ENCODE data around the gene PARD6G.
"Not testable (repeated sequence)": the region's sequence is repeated elsewhere in the genome, so short reads cannot be mapped to it uniquely, and the experiment has no call there.

The PARD6G gene

GRCh38 chr18:80247393-80247841, at the start of gene PARD6G:
Gene PARD6G, minus strand, starts transcription at chr18:80247514. Its CDS starts 166 bp downstream, at chr18:80247348.
- DNase-seq (ENCODE audit: low read depth): peak; percentile 35

DNA sequence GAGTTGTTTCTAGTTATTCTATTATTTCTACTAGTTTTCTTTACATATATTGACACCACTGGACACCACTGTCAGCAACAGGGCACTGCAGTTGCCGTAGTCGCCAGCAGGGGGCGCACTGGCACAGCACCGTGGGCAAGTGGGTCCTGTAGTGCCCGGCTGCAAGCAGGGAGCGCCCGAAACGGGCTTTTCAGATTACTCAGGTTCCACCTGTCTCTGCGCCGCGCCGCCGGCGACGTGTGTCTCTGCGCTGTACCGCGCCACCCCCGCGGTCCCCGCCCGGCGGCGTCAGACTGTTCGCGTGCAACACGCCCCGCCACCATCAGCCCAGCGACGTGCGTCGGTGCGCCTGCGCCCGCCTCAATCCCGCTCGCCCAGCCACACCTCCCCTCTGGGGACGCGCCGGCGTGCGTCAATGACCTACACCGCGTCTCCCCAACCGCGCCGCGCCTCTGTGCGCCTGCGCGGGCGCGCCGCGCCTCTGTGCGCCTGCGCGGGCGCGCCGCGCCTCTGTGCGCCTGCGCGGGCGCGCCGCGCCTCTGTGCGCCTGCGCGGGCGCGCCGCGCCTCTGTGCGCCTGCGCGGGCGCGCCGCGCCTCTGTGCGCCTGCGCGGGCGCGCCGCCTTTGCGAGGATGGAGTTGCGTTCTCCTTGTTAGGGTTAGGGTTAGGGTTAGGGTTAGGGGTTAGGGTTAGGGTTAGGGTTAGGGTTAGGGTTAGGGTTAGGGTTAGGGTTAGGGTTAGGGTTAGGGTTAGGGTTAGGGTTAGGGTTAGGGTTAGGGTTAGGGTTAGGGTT, 15.1 kb upstream of the PARD6G start:
- DNase-seq (ENCODE audit: low read depth): not testable (repeated sequence)

DNA sequence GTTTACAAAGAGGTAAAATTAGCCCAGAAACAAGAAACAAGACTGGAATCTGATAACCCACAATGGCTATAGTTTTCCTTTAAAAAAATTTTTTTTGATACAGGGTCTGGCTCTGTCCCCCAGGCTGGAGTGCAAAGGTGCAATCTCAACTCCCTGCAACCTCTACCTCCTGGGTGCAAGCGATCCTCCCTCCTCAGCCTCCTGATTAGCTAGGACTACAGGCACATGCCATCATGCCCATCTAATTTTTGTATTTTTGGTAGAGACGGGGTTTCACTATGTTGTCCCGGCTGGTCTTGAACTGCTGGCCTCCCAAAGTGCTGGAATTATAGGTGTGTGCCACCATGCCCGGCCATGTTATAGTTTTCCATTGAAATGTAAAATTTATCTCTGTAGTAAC, 12.3 kb upstream of the PARD6G start:
- no peak for DNase-seq (ENCODE audit: low read depth)

DNA sequence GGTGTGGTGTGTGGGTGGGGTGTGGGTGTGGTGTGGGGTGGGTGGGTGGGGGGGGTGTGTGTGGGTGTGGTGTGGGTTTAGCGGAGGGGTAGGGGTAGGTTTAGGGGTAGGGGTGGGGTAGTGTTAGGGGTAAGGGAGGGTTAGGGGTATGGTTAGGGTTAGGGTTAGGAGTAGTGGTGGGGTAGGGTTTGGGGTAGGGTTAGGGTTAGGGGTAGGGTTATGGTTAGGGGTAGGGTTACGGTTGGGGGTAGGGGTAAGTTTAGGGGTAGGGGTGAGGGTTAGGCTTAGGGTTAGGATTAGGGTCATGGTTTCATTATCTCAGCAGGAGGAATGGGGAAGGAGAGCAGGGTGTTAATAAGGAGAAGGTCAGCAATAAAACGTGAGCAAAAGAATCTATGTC, 11.3 kb upstream of the PARD6G start:
- DNase-seq (ENCODE audit: low read depth): no peak

DNA sequence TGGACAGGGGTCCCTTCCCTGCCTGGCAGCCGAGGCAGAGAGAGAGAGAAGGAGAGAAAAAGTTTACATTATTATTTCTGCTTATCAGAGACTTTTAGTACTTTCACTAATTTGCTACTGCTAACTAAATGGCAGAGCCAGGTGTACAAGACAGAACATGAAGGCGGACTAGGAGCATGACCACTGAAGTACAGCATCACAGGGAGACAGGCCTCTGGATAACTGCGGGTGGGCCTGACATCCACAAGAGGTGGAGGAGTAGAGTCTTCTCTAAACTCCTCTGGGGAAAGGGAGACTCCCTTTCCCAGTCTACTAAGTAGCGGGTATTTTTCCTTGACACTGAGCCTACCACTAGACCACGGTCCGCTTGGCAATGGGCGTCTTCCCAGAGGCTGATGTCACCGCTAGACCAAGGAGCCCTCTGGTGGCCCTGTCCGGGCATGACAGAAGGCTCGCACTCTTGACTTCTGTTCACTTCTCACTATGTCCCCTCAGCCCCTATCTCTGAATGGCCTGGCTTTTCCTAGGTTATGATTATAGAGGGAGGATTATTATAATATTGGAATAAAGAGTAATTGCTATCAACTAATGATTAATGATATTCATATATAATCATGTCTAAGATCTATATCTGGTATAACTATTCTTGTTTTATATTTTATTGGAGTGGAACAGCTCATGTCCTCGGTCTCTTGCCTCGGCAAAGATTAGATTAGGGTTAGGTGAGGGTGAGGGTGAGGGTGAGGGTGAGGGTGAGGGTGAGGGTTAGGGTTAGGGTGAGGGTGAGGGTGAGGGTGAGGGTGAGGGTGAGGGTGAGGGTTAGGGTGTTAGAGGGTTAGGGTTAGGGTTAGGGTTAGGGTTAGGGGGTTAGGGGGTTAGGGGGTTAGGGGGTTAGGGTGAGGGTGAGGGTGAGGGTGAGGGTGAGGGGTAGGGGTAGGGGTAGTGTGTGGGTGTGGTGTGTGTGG, 10.5 kb upstream of the PARD6G start:
- DNase-seq (ENCODE audit: low read depth): peak; percentile 18

GRCh38 chr18:80254971-80255500, 7.7 kb upstream of the PARD6G start:
- DNase-seq (ENCODE audit: low read depth): no peak

- DNase-seq (ENCODE audit: low read depth): no peak
These were observed 6.7 kb upstream of the PARD6G start for GRCh38 chr18:80253871-80254492.

DNA sequence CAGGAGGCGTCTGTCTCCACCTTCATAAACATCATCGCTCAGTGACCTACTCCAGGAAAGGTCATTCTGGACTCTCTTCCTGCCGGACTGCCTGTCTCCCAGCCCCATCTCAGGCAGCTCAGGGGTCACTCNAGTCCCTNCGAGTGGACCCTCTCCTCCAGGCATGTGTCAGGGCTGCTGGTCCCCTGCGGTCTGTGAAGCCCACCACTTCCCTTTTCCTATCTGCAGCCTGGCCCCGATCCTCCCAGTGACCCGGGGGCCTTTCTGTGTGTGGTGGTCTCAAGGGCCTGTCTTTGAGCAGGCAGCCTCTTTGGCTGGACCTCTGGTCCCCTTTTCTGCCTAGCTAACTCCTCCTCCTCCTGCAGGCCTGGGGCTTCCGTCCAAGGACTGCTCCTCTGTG, 5.9 kb upstream of the PARD6G start:
- no peak for DNase-seq (ENCODE audit: low read depth)

DNA sequence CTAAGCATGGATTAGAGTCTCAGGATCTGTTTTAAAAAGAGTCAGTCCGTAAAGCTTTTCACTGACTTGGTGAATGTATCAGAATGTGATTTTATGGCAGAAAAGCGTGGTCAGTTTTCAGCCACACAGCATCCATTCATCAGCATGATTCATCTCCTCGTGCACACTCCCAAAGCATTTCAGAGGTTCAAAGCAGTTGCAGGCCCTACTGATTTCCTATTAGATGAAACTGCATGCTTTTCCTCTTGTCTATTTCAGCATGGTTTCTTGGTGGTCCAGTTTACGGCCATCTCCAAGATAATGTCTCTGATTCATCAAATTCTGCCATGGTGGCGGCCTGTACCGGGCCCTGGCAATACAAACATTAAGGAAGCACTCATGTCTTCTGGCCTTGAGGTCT, 4.8 kb upstream of the PARD6G start:
- DNase-seq (ENCODE audit: low read depth): peak; percentile 29

DNA sequence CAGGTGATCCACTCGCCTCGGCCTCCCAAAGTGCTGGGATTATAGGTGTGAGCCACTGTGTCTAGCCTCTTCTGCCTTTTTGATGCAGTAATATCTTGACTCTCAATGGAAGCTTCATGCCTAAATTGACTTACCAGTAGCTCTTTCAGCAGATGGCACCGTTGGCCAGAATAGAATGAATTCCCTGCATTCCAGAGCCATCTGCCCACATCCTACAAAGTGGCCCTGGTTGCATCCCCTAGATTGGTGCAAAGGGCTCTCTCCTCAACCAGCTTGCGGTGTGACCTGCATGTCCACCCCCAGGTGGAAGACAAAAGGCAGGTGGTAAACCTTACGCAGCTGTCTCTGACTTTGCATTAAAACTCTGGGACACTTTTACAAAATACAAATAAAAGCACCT, 4.4 kb upstream of the PARD6G start:
- no peak for DNase-seq (ENCODE audit: low read depth)

- no peak for DNase-seq (ENCODE audit: low read depth)
These were observed 3.5 kb upstream of the PARD6G start for GRCh38 chr18:80250740-80251364.

DNA sequence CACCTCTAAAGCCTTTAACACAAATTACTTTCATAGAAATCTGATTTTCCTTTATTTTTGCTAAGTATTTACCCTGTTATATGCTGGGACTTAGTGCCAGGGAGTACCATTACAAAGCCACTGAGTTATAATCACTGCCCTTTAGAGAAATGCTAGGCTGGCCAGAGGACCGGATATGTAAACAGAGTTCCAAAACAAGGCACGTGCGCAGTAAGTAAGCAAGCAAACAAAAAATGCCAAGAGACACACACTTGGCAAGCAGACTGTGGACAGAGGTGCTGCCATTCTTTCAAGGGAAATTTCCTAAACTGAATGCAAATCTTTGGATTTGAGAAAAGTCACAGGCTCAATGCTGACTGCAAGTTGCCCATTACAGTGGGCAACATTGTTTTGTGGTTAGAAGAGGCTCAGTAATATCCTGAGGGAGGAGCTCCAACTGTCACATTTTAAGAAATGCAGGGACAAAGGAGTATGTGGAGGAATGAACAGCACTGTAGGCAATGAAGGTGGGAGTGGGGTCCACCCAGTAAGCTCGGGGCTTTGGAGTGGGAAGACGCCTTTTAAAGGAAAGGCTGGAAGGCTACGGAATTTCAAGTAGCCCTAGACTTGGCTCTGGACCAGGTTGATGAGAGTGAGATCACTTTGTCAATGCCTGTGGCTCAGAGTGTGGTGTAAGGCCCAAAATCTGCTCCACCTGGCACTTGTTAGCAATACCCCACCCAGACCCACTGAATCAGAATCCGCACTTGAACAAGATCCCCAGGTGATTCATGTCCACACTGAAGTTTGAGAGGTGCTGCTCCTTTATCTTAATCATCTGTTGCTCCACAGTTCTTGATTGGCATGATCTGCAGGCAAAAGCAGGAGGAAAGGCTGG, 2.1 kb upstream of the PARD6G start:
- no peak for DNase-seq (ENCODE audit: low read depth)

- DNase-seq (ENCODE audit: low read depth): no peak
These were observed 595 bp downstream of the PARD6G start for GRCh38 chr18:80246445-80247392.

DNA sequence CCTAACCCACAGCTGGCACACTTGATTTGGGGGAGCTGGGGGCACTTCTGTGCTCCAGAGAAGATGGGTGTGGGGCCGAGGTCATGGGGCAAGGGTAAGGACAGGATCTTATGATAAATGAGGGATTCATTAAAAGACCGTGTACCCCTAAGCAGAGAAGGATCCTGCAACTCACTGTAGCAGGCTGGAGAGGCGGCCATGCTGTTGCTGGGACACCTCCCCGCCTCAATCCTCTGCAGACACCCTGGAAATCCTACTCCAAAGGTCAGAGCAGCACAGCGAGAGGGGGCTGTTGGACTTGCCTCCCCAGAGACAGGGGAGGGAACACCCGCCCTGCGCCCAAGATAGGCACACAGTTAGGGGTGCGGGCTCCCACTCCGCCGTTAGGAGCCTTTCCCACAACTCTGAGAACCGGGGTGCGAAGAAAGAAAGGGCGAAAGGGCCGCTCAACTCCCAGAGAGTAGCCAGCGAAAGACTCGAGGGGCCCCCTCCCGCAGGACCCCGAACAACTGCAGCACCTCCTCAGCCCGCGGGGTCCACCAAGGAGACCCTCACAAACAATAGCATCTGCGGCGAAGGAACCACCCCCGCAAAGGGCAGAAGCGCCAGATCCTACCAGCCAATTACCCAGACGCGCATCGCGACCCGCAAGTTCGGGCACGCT, 1.4 kb downstream of the PARD6G start:
- no peak for DNase-seq (ENCODE audit: low read depth)

GRCh38 chr18:80244956-80245730, 2.2 kb downstream of the PARD6G start:
- DNase-seq (ENCODE audit: low read depth): no peak

DNA sequence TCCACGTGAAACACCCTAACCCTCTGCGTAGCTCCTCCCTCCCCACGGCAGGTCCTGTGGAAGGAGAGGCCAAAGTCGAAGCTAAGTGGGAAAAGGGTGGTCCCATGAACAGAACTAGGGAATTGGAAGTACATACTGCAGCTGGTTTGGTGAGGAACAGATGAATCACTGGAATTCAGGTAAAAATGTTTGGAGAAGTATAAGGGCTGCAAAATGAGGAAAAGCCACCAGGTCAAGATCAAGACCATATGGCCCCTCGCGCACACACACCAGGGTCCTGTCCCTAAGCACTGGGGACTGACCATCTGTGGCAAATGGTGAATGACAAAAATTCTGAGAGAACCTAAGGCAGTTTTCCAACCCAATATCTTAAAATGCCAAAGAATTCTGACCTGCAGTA, 3.1 kb downstream of the PARD6G start:
- no peak for DNase-seq (ENCODE audit: low read depth)

- no peak for DNase-seq (ENCODE audit: low read depth)
These were observed 4.1 kb downstream of the PARD6G start for GRCh38 chr18:80243204-80243603.

Data from GM04504 (cell line).